HG03135 (cell line): ENCODE measurements around the gene MED12L.

Experiments used
- ATAC-seq: cut with Tn5 transposase; IDR thresholded peaks from one replicate; pipeline ENCODE4 v1.9.1; 2021; ENCODE audit warnings: mild to moderate bottlenecking, moderate library complexity; ENCODE audit not compliant: unreplicated experiment

The MED12L gene

GRCh38 chr3:151174351-151174750 is 88.9 kb downstream of the MED12L start:
- no peak for ATAC-seq

DNA sequence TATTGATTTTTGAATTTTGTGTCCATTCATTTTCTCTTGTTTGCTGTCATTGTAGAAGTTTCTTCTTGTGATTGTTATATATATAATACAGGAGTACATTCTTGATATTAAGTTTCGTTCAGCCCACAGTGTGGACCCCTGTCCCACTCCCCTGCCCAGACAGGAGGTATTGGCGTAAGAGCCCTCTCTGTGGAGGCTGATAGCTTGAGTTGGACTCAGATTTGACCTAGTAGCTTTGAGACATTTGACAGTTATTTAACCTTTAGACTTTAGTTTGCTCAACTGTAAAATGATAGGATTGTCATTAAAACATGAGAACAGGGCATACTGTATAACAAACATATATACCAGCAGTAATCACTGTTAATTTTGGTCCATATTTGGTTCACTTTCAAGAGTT is 90.5 kb downstream of the MED12L start:
- ATAC-seq = no peak

- no peak for ATAC-seq
Observed at GRCh38 chr3:151178208-151178845, 92.9 kb downstream of the MED12L start.

GRCh38 chr3:151182349-151183079 is 97.0 kb downstream of the MED12L start:
- ATAC-seq = no peak

- ATAC-seq = no peak
Observed at GRCh38 chr3:151183265-151183671, 97.8 kb downstream of the MED12L start.

GRCh38 chr3:151191095-151191494 is 105.6 kb downstream of the MED12L start:
- no peak for ATAC-seq

GRCh38 chr3:151192545-151192944 is 107.1 kb downstream of the MED12L start:
- ATAC-seq = no peak

DNA sequence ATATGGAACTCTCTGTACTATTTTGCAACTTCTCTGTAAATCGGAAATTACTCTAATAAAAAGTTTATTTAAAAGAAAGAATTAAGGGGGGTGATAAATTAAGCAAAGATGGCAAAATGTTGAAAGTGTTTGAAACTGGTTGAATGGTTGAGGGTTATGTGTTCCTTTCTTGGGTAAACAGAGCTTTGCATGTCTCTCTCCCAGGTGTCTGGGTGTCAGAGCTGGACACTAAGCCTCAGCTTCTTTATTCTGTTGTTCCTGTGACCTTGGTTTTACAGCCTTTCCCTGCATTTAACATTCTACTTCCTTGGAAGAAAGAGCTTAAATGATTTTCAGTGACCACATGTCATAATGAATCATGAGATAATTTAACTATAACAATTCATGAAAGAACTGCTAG is 110.4 kb downstream of the MED12L start:
- no peak for ATAC-seq

DNA sequence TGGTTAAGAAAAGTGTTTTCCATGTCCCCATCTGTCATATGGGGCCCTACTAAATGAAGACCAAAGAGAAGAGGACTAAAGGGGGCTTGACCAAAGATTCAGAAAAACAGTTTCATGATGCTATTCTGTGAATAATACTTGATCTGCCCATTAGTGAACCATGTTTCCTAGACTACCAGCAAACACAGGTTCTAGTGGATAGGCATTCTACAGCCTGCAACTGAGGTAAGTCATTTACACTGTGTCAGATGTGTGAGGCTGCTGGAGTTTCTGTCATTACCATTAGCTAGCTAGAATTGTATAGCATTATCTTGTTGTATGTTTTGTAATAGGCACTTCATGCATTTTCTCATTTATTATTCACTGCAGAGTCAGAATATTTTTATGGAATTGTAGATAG is 111.0 kb downstream of the MED12L start:
- ATAC-seq = no peak

DNA sequence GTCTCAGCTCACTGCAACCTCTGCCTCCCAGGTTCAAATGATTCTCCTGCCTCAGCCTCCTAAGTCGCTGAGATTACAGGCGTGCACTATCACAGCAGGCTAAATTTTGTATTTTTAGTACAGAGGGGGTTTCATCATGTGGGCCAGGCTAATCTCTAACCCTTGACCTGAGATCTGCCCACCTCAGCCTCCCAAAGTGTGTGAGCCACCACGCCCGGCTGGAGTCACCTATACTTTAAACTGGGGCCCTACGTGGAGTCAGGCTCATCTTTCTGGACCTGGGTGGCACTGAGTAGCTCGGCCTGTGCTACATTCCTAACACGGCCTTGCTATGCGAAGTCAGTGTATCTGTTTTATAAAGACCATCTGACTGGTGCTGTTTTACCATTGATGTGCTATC is 111.8 kb downstream of the MED12L start:
- no peak for ATAC-seq

- no peak for ATAC-seq
Observed at GRCh38 chr3:151197981-151198767, 112.7 kb downstream of the MED12L start.

DNA sequence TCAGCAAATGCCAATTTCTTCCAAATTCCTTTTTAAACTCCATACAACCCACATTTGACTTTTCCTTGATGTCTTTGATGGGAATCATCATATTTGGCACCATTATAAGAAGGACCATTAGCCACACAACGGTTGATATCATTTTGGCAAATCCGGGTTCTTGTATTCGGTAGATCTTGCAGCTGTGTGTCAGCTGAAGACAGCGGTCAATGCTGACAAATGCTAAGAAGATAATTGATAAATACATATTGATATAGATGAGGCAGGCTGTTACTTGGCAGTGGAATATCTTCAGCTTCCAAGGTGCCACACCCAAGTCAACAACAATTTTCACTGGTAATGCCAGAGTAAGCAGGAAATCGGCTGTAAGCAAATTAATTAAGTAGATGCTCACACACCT is 113.4 kb downstream of the MED12L start:
- ATAC-seq = no peak

- ATAC-seq = no peak
Observed at GRCh38 chr3:151199554-151200438, 114.3 kb downstream of the MED12L start.

DNA sequence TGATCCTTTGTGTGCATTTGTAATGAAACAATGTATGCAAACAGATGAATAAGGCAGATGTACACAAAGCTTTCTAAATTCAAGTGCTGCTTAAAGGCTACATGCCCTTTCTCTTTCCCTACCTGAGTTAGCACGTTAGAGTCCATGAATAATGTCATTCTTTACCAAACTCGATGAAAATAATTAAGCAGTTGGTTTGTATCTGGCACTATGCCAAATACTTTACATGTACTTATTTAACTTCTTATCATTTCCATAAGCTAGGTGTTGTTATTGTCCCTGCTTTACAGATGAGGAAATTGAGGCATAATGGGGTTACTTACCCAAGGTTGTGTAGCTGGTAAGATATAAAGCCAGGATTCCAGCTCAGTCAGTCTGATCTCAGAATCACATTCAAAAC is 115.1 kb downstream of the MED12L start:
- ATAC-seq = no peak

- no peak for ATAC-seq
Observed at GRCh38 chr3:151201051-151201730, 115.7 kb downstream of the MED12L start.

- ATAC-seq = peak; percentile 75
Observed at GRCh38 chr3:151203051-151203420, 117.6 kb downstream of the MED12L start, which contains the start of gene GPR171. TSS of gene GPR171 (minus strand) at chr3:151203216. CDS start at chr3:151199386, 3,830 bp downstream.

DNA sequence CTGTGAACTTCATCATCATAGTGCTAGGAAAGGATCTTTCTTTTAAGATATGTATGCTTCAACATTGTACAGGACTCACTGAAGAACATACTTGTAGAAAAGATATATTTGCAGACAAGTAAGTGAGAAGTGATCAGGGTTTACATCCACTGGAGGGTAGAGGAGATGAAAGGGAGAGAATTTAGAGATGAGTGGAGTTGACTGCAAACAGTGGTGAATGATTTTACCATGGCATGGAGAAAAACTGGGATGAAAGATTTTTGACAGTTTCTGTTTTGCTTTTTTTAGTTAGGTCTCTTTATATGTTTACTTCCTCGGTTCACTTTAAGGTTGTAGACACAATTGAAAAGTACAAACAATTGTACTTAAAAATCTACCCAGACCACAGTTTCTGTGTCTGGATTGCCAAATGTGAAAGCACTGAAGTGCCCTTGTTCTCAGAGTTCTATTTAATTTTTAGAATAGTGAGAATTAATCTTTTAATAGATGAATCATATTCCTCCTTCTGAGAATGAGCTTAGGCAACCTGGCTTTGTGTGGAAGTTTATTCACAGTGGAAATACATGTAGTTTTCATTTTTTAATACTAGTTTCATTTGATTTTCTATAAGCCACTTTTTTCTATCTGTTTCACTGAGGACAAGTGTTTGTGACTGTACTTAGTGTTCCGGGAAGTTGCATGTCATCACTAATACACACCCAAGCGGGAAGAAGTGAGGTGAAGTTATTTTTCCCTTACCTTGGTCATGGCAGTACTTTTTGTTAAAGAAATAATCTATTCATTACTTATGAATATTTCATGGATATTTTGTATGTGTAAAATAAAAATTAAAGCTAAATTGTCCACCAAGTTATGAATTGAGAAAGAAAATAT is 119.3 kb downstream of the MED12L start:
- no peak for ATAC-seq

- no peak for ATAC-seq
Observed at GRCh38 chr3:151205482-151205881, 120.0 kb downstream of the MED12L start.

DNA sequence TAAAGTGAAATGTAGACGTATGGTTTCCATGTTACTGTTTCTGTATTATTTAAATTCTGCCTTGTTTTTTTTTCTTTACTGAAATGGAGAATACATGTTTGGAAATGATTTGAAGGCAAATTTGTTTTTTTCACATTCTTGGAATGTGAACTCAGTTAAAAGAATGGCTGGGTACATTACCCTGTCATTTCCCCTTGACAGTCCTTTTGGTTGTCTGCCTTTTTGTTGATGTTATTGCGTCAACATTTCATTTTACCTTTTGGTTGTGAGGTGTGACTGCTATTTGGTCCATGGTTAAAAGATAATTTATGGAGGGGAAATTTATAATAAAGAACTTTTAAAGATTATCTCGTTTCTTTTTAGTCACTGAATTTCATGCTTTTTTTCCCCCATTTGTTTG is 120.7 kb downstream of the MED12L start:
- no peak for ATAC-seq
